Right hindlimb (tissue), 1 donor: ENCODE results near the gene OSBPL8.
"Not testable (repeated sequence)": the region's sequence is repeated elsewhere in the genome, so short reads cannot be mapped to it uniquely, and the experiment has no call there.

Source experiments
- DNase-seq: peaks from one replicate; pipeline ENCODE4 v3.0.0-alpha.2; 2018

Gene OSBPL8

DNA sequence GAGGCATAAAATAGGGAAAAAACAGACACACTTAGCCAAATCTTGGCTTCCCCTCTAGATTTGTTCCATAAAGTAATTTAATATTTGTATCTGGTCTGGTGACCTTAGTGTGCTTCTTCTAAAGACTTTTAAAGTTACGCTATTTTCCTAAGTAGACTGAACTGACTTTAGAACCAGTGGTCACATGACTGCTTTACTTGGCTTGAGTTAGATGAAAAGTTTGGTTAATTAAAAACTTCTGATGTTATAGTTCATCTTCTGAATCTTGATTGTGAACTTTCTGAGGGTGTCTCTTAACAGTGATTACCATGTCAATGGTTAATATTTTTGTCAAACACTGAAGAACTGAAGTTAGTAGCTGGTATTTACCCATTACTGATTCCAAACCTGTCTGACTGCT is 214.0 kb downstream of the OSBPL8 start:
- DNase-seq, result no peak

- no peak for DNase-seq
These were observed 218.0 kb downstream of the OSBPL8 start for GRCh38 chr12:76341436-76342030.

- DNase-seq, result no peak
These were observed 218.7 kb downstream of the OSBPL8 start for GRCh38 chr12:76340680-76341435.

DNA sequence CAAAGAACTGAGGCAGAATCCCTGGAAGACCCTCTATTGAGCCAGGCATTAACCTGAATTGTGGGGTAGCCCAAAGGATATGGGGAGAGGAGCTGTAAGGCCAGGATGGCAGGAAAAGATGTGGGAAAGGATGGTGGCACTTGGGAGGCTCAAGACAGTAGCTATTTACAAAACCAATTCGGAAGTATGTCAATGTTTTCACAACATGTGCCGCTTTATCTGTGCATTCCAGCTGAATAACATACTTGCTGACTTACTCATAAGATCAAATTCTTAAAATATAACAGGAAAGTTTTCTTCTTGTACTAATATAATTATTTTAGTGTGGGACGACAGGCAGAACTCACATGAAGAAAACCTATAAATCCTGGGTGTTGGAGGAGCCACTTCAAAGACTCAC is 222.0 kb downstream of the OSBPL8 start:
- no peak for DNase-seq

DNA sequence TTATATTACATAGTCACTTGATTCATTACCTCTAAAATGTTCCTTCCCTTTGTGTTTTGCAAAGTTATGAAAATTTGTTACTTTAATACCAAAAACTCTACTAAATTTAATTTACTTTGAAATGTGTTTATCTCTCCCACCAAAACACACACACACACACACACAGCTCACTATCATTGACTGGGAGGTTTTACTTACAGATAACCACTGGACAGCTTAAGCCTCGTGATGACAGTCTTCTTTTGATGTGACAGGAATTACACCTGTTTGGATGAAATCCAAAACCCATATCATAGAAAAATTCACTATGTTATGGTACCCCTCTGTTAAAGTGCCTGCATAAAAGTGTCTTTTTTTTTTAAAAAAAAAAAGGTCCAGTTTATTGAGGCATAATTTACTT is 227.0 kb downstream of the OSBPL8 start:
- DNase-seq, result no peak

- DNase-seq, result no peak
These were observed 230.0 kb downstream of the OSBPL8 start for GRCh38 chr12:76329606-76330005.

DNA sequence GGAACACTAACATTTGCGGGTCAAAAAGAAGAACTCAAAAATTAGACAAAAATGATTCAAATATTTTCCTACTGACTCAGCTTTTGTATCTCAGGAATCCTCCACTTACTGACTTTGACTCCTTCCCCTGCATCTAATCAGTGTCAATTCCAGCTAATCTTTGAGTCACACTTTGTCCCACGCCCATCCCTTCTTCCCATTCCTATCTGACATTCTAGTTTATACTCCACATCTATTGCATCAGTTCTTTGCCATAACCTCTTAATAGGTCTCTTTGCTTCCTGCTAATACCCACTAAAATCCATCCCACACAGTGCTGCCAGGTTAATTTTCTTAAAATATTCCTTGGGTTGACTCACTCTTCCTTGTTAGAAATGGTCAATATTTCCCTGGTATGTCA is 230.4 kb downstream of the OSBPL8 start:
- no peak for DNase-seq

- DNase-seq, result not testable (repeated sequence)
These were observed 239.8 kb downstream of the OSBPL8 start for GRCh38 chr12:76319595-76320319.

DNA sequence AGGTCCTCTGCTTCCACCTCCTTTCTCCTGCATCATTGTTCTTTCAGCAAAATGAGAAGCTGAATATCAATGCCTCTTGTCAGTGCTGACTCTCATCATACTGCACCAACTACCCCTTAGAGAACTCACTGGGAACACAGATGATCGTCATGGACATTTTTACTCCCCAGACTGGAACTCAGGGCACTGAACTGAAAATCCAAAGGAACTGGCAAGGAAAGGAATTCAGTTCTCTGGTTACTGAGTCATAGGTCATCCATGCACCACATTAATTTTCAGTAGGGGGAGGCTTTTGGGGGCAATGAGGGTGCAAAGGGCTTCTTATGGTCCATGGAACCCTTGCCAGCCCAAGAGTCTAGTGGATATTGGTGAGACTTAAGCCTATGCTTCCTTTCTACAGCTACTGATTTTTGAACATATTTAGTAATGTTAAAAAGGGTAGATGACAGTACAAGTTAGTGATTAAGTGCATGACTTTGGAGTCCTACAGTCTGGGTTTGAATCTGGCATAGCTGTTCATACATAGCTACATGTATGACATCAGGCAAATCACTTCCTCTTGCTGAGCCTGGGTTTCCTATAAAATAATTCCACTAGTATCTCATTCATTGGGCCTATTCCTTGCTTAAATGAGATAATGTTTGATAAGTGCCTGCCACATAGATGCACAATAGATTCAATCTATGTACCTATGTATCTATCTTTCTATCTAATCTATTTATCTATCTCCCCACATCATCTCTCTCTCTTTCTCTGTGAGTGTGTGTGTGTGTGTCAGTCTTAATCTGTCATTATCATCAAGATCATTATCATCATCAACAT is 240.6 kb downstream of the OSBPL8 start:
- DNase-seq, result no peak

- no peak for DNase-seq
These were observed 241.6 kb downstream of the OSBPL8 start for GRCh38 chr12:76317976-76318375.

GRCh38 chr12:76316468-76316867 is 243.1 kb downstream of the OSBPL8 start:
- no peak for DNase-seq

GRCh38 chr12:76313299-76313698 is 246.3 kb downstream of the OSBPL8 start:
- DNase-seq, result no peak

DNA sequence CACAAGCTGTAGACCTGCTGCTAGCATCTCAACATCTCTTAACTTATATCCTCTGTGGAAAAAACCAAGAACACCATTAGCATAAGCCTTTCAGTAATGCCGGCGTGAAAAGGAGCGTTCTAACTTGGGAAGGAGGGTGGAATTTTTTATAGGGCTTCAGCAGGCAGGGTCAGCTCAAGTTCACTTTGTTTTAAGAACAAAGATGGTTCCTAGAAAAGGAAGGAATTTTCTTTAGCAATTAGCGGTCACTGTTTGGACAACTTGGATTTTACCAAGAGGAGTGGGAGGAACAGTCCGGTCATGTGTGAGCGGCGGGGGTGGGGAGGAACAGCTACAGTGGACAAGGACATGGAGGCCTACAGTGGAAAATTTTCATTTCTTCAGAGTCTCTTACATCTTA is 247.3 kb downstream of the OSBPL8 start:
- no peak for DNase-seq

- no peak for DNase-seq
These were observed 247.8 kb downstream of the OSBPL8 start for GRCh38 chr12:76311796-76312195.

DNA sequence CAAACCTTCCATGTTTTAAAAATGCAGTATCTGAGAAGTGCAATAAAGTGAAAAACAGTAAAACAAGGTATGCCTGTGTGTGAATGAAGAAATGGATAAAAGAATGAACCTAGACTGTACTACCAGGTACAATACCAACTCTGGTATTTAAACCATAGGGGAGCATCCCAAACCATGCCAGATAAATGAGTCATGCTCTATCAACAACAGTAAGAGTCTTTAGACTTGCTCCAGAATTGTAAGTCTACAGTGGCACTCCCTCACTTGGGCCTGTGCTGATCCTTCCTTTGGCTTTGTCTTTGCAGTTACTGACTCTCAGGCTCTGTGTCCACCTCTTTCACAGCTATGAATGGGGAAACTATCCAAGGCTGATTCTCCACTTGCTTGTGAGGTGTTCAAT is 249.5 kb downstream of the OSBPL8 start:
- no peak for DNase-seq

DNA sequence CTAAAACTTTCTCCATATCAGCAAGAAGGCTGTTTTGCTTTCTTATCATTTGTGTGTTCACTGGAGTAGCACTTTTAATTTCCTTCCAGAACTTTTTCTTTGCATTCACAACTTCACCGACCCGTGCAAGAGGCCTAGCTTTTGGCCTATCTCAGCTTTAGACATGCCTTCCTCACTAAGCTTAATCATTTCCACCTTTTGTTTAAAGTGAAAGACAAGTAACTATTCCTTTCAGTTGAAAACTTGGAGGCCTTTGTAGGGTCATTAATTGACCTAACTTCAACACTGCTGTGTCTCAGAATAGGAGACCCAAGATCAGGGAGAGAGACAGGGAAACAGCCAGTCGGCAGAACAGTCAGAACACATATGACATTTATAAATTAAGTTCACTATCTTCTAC is 250.7 kb downstream of the OSBPL8 start:
- DNase-seq, result no peak

DNA sequence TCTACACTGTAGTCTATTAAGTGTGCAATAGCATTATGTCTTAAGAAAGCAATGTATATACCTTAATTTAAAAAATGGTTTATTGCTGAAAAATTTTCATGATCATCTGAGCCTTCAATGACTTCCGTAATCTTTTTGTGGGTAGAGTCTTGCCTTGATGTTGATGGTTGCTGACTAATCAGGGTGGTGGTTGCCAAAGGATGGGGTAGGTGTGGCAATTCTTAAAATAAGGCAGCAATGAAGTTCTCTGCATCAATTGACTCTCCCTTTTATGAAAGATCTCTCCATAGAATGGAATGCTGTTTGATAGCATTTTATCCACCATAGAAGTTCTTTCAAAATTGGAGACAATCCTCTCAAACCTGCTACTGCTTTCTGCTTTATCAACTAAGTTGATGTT is 252.5 kb downstream of the OSBPL8 start:
- no peak for DNase-seq

DNA sequence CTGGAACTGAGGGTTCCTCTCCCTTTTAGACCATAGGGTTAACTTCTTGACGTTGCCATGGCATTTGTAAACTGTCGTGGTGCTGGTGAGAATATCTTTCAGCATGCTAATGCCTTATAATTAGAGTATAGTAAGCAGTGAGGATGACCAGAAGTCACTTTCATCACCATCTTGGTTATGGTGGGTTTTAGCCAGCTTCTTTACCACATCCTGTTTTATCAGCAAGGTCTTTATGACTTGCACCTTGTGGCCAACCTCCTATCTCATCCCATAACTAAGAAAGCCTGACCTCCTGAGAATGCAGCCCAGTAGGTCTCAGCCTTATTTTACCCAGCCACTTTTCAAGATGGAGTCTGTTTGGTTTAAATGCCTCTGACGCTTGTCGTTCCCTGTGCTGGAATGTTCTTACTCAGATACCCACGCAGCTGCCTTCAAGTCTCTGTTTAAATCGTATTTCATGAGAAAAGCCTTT is 255.5 kb downstream of the OSBPL8 start:
- DNase-seq, result no peak

GRCh38 chr12:76303365-76303764 is 256.2 kb downstream of the OSBPL8 start:
- no peak for DNase-seq
